Measurements from ENCODE around the gene NEK7. TPM values are rescaled to one million over a fixed set of nuclear protein-coding genes. Genes with fewer than 3 reads are reported as not detected.

NEK7 gene
- total and polyA plus RNA-seq, 2 of the 8 experiments (the other 6 are each of a cell fraction or from before 2014, with no cell fraction given) = 5.1 to 10.0 TPM

- Histone ChIP-seq H3K79me2 (ENCODE audit: control insufficient read depth in 1 of 2, insufficient read depth in 2 of 2, low read length in 2 of 2) (peaks cover 2 to 39% of the 10 kb centered on the region in 2 experiments; a peak in 2 of 4 replicates), H3K23ac (ENCODE audit: insufficient read length) (no peak overlapping the region), H2BK12ac (ENCODE audit: low read depth, low read length) (peak overlapping the region; percentile 20; the same call in 1 of the 2 replicates), H2AFZ (ENCODE audit: low read length) (peak overlapping the region; percentile 63; the same call in 1 of the 2 replicates), H3K9me3 (ENCODE audit: insufficient read depth in 2 of 2, low read depth in 1 of 2, low read length in 1 of 2) (no peaks in the 10 kb centered on the region), H2AK5ac (ENCODE audit: low read depth, low read length) (no peak overlapping the region), H3K18ac (ENCODE audit: extremely low read depth, low read length) (0 out of 2 replicates have a peak overlapping the region, but pooled peaks have one; percentile 27), H3K4me2 (ENCODE audit: insufficient read depth in 1 of 2, low read depth in 2 of 2, low read length in 2 of 2) (peak overlapping the region; percentile 84 to 85), H3K27ac (ENCODE audit: low read depth, low read length) (peak overlapping the region; percentile 64), H2BK20ac (ENCODE audit: low read length) (no peak overlapping the region), H3K4me1 (replicated peaks in 1 of 4; ENCODE audit: control insufficient read depth in 3 of 4, insufficient read depth in 4 of 4, low read length in 3 of 4) (peaks cover 0 to 16% (median 6%) of the 10 kb centered on the region in 4 experiments; a peak in 6 of 7 replicates), H3K4me3 (ENCODE audit: extremely low read depth in 1 of 4, insufficient read depth in 2 of 4, low read depth in 3 of 4, low read length in 4 of 4) (peak overlapping the region; percentile 58 to 92 (median 75)), H3K14ac (ENCODE audit: insufficient read length) (no peak overlapping the region), H3K27me3 (replicated peaks in 1 of 4; ENCODE audit: control insufficient read depth in 3 of 4, extremely low read depth in 1 of 4, insufficient read depth in 3 of 4, low read length in 3 of 4) (no peaks in the 10 kb centered on the region), H3K23me2 (ENCODE audit: low read depth, low read length) (peaks cover 8% of the 10 kb centered on the region; the same call in 1 of the 2 replicates), H4K20me1 (replicated peaks in 1 of 2; ENCODE audit: control insufficient read depth in 1 of 2, insufficient read depth in 2 of 2, low read length in 2 of 2) (no peaks in the 10 kb centered on the region), H3K79me1 (ENCODE audit: low read depth, low read length) (peaks cover 3% of the 10 kb centered on the region; the same call in 1 of the 2 replicates), H3K4ac (replicated peaks; ENCODE audit: insufficient read length, low read depth, low read length) (no peak overlapping the region), H2BK5ac (ENCODE audit: low read depth, low read length) (peak overlapping the region; percentile 41; the same call in 1 of the 2 replicates), H2BK120ac (replicated peaks; ENCODE audit: low read depth, low read length) (no peak overlapping the region), H4K8ac (ENCODE audit: extremely low read depth, insufficient read depth, low read length) (peak overlapping the region; percentile 66; the same call in 1 of the 2 replicates), H3K36me3 (ENCODE audit: control insufficient read depth in 2 of 4, insufficient read depth in 4 of 4, low read length in 3 of 4) (no peaks in the 10 kb centered on the region), H3K9ac (replicated peaks in 1 of 4; ENCODE audit: extremely low read depth in 1 of 4, low read depth in 3 of 4, low read length in 3 of 4) (peak overlapping the region; percentile 52 to 77 (median 63)), H3K56ac (replicated peaks; ENCODE audit: insufficient read length, low read depth, low read length) (no peak overlapping the region), H4K5ac (ENCODE audit: insufficient read length, low read depth, low read length) (peak overlapping the region; percentile 56), H2BK15ac (ENCODE audit: low read length) (no peak overlapping the region), H4K91ac (replicated peaks; ENCODE audit: insufficient read length, low read length) (no peak overlapping the region)
- CTCF ChIA-PET (ENCODE audit: partially characterized antibody) = interaction anchor here (1.0 to 2.7 kb wide), 10 partner anchors 8 to 74 kb away, joined by 3 to 18 read pairs (median 4); no protein-coding TSS in a partner anchor
- 2% methylated on average over 35 of the region's 62 CpGs; no CpG with 5 or more reads in 1 of the 2 experiments for WGBS, 2 experiments (ENCODE audit: extremely low coverage in 1 of 2, insufficient coverage in 1 of 2, insufficient read length in 1 of 2, insufficient replicate concordance in 2 of 2, low coverage in 1 of 2, low lambda C conversion rate in 2 of 2, missing lambda C conversion rate in 1 of 2)
- FAIRE-seq (no peak), DNase-seq (ENCODE audit: low read depth in 1 of 2, low spot score in 2 of 2) (peak; percentile 73 to 85)
- POLR2A ChIA-PET (ENCODE audit: partially characterized antibody) = interaction anchor here (1.1 to 1.2 kb wide), 2 partner anchors 17 to 44 kb away, joined by 3 to 5 read pairs; no protein-coding TSS in a partner anchor
- TF ChIP-seq PHF8 (conservative IDR thresholded peaks at IDR 0.05; ENCODE audit: low read depth, low read length) = peak; percentile 55; the same call in 1 of the 2 replicates
- no peak for TF ChIP-seq JUN (IDR thresholded peaks at IDR 0.05; ENCODE audit: low read depth, low read length)
- no peak for TF ChIP-seq CEBPB (IDR thresholded peaks at IDR 0.05; ENCODE audit: low read depth, low read length)
- TF ChIP-seq SRF (IDR thresholded peaks at IDR 0.05; ENCODE audit: low read depth, low read length) = no peak
- TF ChIP-seq EP300 (IDR thresholded peaks at IDR 0.05; ENCODE audit: borderline replicate concordance in 1 of 2, low read depth in 2 of 2, low read length in 2 of 2) = no peak
- peak; percentile 88 for TF ChIP-seq ASH2L (IDR thresholded peaks at IDR 0.05; ENCODE audit: low read length)
- TF ChIP-seq SIN3A (conservative IDR thresholded peaks at IDR 0.05 in 1 of 2, IDR thresholded peaks at IDR 0.05 in 1 of 2; ENCODE audit: low read depth in 1 of 2, low read length in 2 of 2) = no peak; a peak in 1 of 4 replicates
- TF ChIP-seq RNF2 (IDR thresholded peaks at IDR 0.05; ENCODE audit: borderline replicate concordance, low read depth, low read length, missing control alignments, poor library complexity, severe bottlenecking) = no peak
- no peak for TF ChIP-seq KDM1A (IDR thresholded peaks at IDR 0.05; ENCODE audit: borderline replicate concordance, low read length)
- no peak for TF ChIP-seq EZH2 (IDR thresholded peaks at IDR 0.05; ENCODE audit: low read depth, low read length, severe bottlenecking)
- peak; percentile 70 for TF ChIP-seq KDM4A (IDR thresholded peaks at IDR 0.05; ENCODE audit: low read depth, low read length, severe bottlenecking)
These were observed 546 bp downstream of the NEK7 start for GRCh38 chr1:198157241-198157846.

All from H1 (cell line).